GM18951 (cell line): ENCODE results near the gene TPK1.

ENCODE experiments used
- POLR2A ChIP-seq: IDR thresholded peaks from 4 replicates; pipeline ENCODE4 v1.6.1; 2011; ENCODE audit warnings: mild to moderate bottlenecking; ENCODE audit not compliant: insufficient read length, insufficient read depth; ENCODE audit errors: extremely low read depth
- in situ Hi-C: fragments of 300-500 bp; cut with MboI; formaldehyde crosslinking; loops from one replicate; pipeline ENCODE4 v1.12.0; 2022; ENCODE audit warnings: low sequenced_read_pairs, mixed read lengths, inconsistent platforms; ENCODE audit not compliant: unreplicated experiment

TPK1 gene

DNA sequence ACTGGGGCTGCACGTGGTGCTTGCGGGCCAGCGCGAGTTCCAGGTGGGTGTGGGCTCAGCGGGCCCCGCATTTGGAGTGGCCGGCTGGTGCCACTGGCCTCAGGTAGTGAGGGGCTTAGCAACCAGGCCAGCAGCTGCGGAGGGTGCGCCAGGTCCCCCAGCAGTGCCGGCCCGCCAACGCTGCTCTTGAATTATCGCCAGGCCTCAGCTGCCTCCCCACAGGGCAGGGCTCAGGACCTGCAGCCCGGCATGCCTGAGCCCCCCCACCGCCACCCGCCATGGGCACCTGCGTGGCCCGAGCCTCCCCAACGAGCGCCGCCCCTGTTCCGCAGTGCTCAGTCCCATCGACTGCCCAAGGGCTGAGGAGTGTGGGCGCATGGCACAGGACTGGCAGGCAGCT is 185.4 kb downstream of the TPK1 start:
- no peak for TF ChIP-seq POLR2A
- in situ Hi-C loops, result no loop called here

GRCh38 chr7:144649120-144649519 is 186.7 kb downstream of the TPK1 start:
- TF ChIP-seq POLR2A, result no peak
- in situ Hi-C loops, result no loop called here

GRCh38 chr7:144641389-144642044 is 194.3 kb downstream of the TPK1 start:
- no peak for TF ChIP-seq POLR2A
- in situ Hi-C loops, result no loop called here

DNA sequence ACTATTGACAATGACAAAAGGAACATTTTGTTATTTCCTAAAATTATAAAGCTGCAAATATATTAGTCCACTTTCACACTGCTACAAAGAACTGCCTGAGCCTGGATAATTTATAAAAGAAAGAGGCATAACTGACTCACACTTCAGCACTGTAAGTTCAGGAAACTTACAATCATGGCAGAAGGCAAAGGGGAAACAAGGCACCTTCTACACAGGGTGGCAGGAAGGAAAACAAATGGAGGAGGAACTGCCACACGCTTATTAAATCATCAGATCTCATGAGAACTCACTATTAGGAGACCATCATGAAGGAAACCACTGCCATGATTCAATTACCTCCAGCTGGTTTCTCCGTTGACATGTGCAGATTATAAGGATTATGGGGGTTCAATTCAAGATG is 203.1 kb downstream of the TPK1 start:
- in situ Hi-C loops, result no loop called here
- no peak for TF ChIP-seq POLR2A

DNA sequence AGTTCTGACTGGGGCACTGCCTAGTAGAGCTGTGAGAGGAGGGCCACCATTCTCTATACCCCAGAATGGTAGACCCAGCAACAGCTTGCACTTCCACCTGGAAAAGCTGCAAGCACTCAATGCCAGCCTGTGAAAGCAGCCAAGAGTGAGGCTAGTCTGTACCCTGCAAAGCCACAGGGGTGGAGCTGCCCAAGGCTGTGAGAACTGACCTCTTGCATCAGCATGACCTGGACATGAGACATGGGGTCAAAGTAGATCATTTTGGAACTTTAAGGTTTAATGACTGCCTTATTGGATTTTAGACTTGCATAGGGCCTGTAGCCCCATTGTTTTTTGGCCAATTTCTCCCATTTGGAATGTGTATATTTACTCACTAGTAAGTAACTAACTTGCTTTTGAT is 206.3 kb downstream of the TPK1 start:
- no peak for TF ChIP-seq POLR2A
- in situ Hi-C loops, result no loop called here

DNA sequence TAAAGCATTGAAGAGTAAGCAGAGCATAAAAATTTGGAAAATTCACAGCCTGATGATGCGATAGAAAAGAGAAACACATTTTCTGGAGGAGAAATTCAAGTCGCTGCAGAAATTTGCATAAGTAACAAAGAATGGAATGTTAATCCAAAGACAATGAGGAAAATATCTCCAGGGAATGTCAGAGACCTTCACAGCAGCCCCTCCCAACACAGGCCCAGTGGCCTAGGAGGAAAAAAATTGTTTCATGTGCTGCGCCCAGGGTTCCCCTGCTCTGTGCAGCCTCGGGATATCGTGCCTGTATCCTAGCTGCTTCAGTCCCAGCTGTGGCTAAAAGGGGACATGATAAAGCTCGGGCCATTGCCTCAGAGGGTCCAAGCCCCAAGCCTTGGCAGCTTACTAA is 206.8 kb downstream of the TPK1 start:
- TF ChIP-seq POLR2A, result no peak
- in situ Hi-C loops, result no loop called here

GRCh38 chr7:144628176-144628575 is 207.7 kb downstream of the TPK1 start:
- no peak for TF ChIP-seq POLR2A
- in situ Hi-C loops, result no loop called here

GRCh38 chr7:144622745-144623144 is 213.1 kb downstream of the TPK1 start:
- in situ Hi-C loops, result no loop called here
- TF ChIP-seq POLR2A, result no peak

- in situ Hi-C loops, result no loop called here
- TF ChIP-seq POLR2A, result no peak
Measured at GRCh38 chr7:144606261-144606660, 229.6 kb downstream of the TPK1 start.

GRCh38 chr7:144596953-144597352 is 238.9 kb downstream of the TPK1 start:
- in situ Hi-C loops, result no loop called here
- no peak for TF ChIP-seq POLR2A

GRCh38 chr7:144594580-144594979 is 241.3 kb downstream of the TPK1 start:
- in situ Hi-C loops, result no loop called here
- TF ChIP-seq POLR2A, result no peak

GRCh38 chr7:144588559-144589051 is 247.2 kb downstream of the TPK1 start:
- in situ Hi-C loops, result no loop called here
- no peak for TF ChIP-seq POLR2A

DNA sequence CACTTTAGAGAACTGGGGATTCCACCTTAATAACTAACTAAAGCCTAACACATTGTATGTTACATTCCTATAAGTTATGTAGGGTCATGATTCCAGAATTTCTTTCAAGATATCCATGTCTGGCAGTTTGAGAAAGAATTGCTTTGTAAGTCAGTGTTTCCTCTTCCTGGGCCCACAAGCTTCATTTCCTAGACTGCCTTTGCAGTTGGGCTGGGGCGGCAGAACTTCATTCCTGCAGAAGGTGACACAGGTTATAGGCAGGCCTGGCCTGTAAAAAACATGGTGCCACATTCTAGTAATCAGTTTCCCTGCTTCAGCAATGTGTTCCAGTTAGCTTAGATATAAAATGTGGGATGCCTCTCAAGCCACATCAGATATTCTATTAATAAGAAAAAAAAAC is 248.2 kb downstream of the TPK1 start:
- in situ Hi-C loops, result no loop called here
- no peak for TF ChIP-seq POLR2A

GRCh38 chr7:144584726-144585125 is 251.1 kb downstream of the TPK1 start:
- no peak for TF ChIP-seq POLR2A
- in situ Hi-C loops, result no loop called here

DNA sequence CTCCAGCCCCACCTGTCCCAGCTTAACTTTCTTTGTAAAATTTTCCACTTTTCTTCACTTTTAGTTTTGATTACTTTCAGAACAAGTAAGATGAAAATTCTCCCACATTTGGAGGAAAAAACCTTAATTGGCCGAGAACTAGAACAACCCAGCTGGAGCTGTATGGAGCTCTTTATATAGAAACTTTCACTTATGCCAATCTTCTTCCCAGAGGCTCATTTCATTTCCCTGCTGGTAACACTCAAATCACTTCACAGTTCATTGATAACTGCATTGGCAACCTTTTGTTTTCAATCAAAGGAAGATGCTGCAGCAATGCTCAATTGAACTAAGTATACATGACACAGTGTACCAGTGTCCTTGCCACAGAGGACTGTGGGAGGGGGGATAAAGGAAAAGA is 256.2 kb downstream of the TPK1 start:
- in situ Hi-C loops, result no loop called here
- TF ChIP-seq POLR2A, result no peak
